ENCODE data around the gene CHI3L1. TPM values are rescaled to one million over a fixed set of nuclear protein-coding genes. Genes with fewer than 3 reads are reported as not detected.

CHI3L1 gene
- total and polyA plus RNA-seq, 2 experiments from 2014 or later, result 8.4 to 21.8 TPM

- Histone ChIP-seq H3K4me2 (no peak overlapping the region), H2AFZ (no peak overlapping the region), H3K79me2 (no peaks in the 10 kb centered on the region), H3K9me2 (replicated peaks; ENCODE audit: insufficient read depth) (no peaks in the 10 kb centered on the region), H3K27me3 (no peaks in the 10 kb centered on the region), H3K4me3 (no peak overlapping the region), H3K27ac (peak overlapping the region; percentile 56), H3K4me1 (ENCODE audit: insufficient read depth) (peaks cover 10% of the 10 kb centered on the region), H4K20me1 (ENCODE audit: insufficient read depth, poor library complexity, severe bottlenecking) (no peaks in the 10 kb centered on the region), H3K9me3 (ENCODE audit: low read depth) (no peaks in the 10 kb centered on the region), H3K36me3 (replicated peaks; ENCODE audit: insufficient read depth, low read depth) (no peaks in the 10 kb centered on the region)
- no peak for TF ChIP-seq EZH2phosphoT487 (IDR thresholded peaks at IDR 0.05; ENCODE audit: low read depth, severe bottlenecking, unreplicated experiment)
- no peak for TF ChIP-seq CTCF (IDR thresholded peaks at IDR 0.05; ENCODE audit: poor library complexity)
- TF ChIP-seq EZH2 (IDR thresholded peaks at IDR 0.05; ENCODE audit: borderline replicate concordance), result no peak
- no peak for DNase-seq (ENCODE audit: low spot score)
- WGBS (ENCODE audit: low lambda C conversion rate, missing lambda C conversion rate), result 100% methylated on average over 1 of the region's 1 CpG
These were observed 50.0 kb downstream of the CHI3L1 start for GRCh38 chr1:203136409-203137042.

- H3K4me2 ChIP-seq, result no peak overlapping the region
- H2AFZ ChIP-seq, result no peak overlapping the region
These were observed 50.7 kb downstream of the CHI3L1 start for GRCh38 chr1:203135636-203136305.

GRCh38 chr1:203133970-203134725, 52.4 kb downstream of the CHI3L1 start:
- Histone ChIP-seq H3K4me3 (no peak overlapping the region), H3K36me3 (replicated peaks; ENCODE audit: insufficient read depth, low read depth) (no peaks in the 10 kb centered on the region), H3K79me2 (no peaks in the 10 kb centered on the region), H4K20me1 (ENCODE audit: insufficient read depth, poor library complexity, severe bottlenecking) (no peaks in the 10 kb centered on the region), H3K9me3 (ENCODE audit: low read depth) (no peaks in the 10 kb centered on the region), H3K4me1 (ENCODE audit: insufficient read depth) (peaks cover 10% of the 10 kb centered on the region), H3K9me2 (replicated peaks; ENCODE audit: insufficient read depth) (no peaks in the 10 kb centered on the region), H3K4me2 (no peak overlapping the region), H3K27ac (no peak overlapping the region), H2AFZ (no peak overlapping the region), H3K27me3 (no peaks in the 10 kb centered on the region)
- peak; percentile 38 for DNase-seq (ENCODE audit: low spot score)
- 82% methylated on average over 12 of the region's 12 CpGs for WGBS (ENCODE audit: low lambda C conversion rate, missing lambda C conversion rate)
- no peak for TF ChIP-seq EZH2phosphoT487 (IDR thresholded peaks at IDR 0.05; ENCODE audit: low read depth, severe bottlenecking, unreplicated experiment)
- TF ChIP-seq CTCF (IDR thresholded peaks at IDR 0.05; ENCODE audit: poor library complexity), result no peak
- TF ChIP-seq EZH2 (IDR thresholded peaks at IDR 0.05; ENCODE audit: borderline replicate concordance), result no peak

More at GRCh38 chr1:203135636-203136305, 50.7 kb downstream of the CHI3L1 start:
- Histone ChIP-seq H3K27ac (peak overlapping the region; percentile 56), H3K9me2 (replicated peaks; ENCODE audit: insufficient read depth) (no peaks in the 10 kb centered on the region), H3K4me3 (no peak overlapping the region), H3K27me3 (no peaks in the 10 kb centered on the region), H4K20me1 (ENCODE audit: insufficient read depth, poor library complexity, severe bottlenecking) (no peaks in the 10 kb centered on the region), H3K4me1 (ENCODE audit: insufficient read depth) (peaks cover 10% of the 10 kb centered on the region), H3K9me3 (ENCODE audit: low read depth) (no peaks in the 10 kb centered on the region), H3K79me2 (no peaks in the 10 kb centered on the region), H3K36me3 (replicated peaks; ENCODE audit: insufficient read depth, low read depth) (no peaks in the 10 kb centered on the region)
- DNase-seq (ENCODE audit: low spot score), result no peak
- WGBS (ENCODE audit: low lambda C conversion rate, missing lambda C conversion rate), result 73% methylated on average over 8 of the region's 8 CpGs
- TF ChIP-seq EZH2 (IDR thresholded peaks at IDR 0.05; ENCODE audit: borderline replicate concordance) (no peak), CTCF (IDR thresholded peaks at IDR 0.05; ENCODE audit: poor library complexity) (no peak), EZH2phosphoT487 (IDR thresholded peaks at IDR 0.05; ENCODE audit: low read depth, severe bottlenecking, unreplicated experiment) (no peak)
